Stimulated activated CD4-positive, alpha-beta T cell treated with anti-CD3 and anti-CD28 coated beads, Interleukin-12 subunit alpha, Interleukin-12 subunit beta, amount 100 ng/mL, for 4 hours (primary cell): Measurements from ENCODE around the gene DNAJB11.
"Not testable (repeated sequence)": the region's sequence is repeated elsewhere in the genome, so short reads cannot be mapped to it uniquely, and the experiment has no call there.

Experiments used
- DNase-seq: peaks from one replicate; pipeline ENCODE4 v3.0.0-alpha.2; 2020

DNAJB11 gene

DNA sequence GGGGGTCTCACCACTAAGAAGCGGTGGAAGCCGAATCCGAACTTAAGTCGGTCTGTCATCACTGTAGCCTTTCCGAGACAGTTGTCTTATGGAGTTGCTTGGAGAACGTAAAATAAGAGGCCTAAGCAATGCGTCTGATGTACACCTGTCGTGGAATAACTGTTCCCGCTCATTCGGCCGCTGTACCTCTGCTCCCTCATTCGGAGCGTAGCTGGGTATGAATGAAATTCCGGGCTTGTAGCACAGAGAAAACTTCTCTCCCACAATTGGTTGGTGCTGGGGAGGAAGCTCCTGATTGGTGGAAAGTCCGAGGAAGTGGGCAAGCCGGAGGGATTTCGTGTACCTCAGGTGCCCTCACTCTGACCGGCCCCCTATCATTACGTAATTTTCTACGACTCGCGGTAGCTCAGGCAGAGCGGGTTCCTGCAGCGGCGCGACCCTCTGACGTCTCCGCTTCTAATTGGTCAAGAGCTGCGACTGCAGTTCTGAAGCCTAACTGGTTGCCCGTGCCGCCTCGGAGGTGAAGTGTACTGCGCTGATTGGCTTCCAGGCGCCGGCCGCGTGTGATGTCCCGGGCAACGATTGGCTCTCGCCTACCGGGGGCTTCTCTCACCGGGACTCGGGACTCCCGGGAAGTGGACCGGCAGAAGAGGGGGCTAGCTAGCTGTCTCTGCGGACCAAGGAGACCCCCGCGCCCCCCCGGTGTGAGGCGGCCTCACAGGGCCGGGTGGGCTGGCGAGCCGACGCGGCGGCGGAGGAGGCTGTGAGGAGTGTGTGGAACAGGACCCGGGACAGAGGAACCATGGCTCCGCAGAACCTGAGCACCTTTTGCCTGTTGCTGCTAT is at the start of gene DNAJB11:
Gene DNAJB11 (plus strand): TSS at position 625 of the 845 bp plus-strand sequence. CDS start 178 bp downstream, at position 803.
- DNase-seq, result peak; percentile 96

DNA sequence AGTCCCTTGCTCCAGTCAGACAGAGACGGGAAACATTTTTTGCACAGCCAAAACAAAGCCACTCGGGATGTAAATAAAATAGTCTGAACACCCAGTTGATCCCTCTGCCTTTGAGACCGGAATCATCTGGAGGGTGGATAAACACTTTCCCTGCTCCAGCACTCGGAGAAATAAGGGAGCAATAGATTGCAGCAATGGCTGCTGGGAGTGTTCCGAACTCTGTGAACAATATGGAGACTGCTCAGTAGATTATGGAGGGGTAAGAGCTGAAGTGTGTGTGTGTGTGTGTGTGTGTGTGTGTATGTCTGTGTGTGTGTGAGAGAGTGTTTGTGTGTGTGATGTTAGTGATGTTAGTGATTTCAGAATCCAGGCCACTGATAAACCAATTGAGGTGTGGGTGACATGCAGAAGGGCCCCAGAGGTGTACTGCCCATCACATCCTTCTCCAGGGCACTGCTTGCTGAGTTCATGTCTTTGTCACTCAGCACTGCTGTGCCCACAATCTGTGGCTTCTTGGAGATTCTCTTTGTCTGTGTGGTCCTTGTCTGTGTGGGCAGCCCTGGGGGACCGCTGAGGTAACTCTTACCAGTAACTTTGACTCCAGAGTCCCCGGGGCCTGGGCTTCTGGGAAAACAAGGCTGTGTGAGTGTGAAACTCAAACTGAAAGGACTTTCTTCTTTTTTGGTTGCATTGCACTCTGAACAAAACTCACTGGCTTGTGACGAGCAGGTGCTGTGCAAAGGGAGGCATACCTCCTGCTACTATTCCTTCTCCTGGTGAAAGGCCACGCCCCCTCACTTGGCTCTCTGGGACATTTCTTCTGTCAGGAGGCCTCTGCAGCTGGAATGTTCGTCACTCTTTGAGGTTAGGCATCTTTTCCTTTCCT is 49.3 kb upstream of the DNAJB11 start:
- no peak for DNase-seq

DNA sequence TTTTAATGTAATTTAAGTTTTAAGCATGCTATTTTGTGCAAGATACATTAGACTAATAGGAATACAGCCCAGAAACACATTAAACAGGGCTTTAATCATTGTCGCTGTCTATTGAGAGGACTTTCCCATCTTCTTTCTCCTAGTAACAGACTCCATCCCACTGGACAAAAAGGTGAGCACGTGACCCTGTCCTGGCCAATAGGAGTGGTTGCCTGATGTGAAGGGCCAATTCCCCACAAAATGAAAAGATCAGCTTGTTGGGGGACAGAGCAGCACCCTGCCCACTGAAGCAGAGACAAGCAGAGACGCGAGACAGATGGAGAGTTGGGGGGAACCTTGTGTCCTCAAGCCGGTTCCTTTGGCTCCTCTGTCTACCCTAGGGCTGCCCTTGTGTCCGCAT is 47.5 kb upstream of the DNAJB11 start:
- DNase-seq, result no peak

DNA sequence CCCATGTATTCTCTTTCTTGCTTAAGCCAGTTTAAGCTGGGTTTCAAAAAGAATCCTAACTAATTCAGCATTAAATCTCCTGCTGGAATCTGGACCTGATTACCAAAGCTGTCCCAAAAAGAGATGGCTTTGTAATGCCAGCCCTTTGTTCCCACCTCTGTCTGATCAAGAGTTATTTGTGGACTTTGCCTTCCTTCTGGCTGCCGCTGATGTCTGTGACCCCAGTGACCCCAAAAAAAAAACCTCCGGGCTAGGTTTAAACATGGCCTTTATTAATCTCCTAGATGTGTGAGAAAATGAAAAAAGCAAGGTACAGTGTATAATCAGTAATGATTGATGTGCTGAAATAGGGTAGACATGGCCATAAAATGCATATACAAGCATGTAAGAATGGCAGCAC is 47.1 kb upstream of the DNAJB11 start:
- no peak for DNase-seq

- DNase-seq, result no peak
Observed at GRCh38 chr3:186524616-186525015, 45.9 kb upstream of the DNAJB11 start.

DNA sequence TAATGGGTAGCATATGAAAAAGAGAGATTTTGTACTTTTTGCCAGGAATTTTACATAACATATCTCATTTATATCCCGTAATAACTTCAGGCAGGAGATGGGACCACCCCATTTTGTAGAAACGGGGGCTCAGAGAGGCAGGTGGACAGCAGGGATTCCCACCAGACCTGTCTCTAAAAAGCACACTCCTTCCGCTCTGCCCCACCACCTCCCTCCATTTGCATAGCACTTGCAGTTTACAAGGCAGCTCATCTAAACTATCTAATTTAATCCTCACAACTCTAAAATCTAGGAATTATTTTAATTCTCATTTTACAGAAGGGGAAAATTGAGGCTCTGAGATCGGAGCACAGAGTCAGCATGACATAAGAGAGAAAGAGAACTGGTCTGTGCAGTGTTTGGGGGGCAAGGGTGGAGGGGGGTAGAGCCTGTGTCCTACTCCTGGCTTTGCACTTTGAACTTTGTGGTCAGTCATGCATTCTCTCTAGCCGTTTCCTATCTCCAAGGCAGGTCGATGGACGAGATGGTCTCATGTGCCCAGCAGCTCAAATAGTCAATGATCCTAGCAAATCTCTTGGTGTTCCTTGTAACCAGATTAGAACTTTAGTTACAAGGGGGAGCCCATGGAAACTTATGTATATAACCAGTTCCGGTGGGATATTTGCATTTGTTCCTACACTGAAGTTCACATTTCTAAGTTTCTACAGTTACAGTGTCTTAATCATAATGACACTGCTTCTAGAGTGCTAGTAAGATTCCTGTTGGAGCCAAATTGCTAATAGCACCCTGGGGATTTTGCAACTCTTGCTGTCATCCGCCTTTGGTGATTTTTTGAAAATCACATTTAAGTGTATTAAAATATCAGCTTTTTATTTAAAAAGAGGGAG is 44.9 kb upstream of the DNAJB11 start:
- no peak for DNase-seq

DNA sequence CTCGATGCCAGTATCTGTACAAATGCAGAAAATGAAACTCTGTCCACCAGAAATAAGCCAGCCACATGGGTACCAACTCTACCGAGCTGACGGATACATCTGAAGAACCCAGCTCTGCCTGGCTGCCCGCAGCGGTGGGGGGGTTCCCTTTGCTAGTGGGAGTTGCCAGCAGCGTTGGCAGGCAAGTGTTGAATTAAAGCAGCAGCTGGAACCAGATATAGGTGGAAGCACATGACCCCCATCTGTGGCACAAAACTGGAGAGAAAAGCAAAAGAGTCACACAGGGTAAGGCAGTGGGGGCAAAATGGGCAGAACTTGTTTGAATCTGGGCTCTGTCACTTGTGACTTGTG is 44.3 kb upstream of the DNAJB11 start:
- no peak for DNase-seq

GRCh38 chr3:186529201-186529999 is 41.1 kb upstream of the DNAJB11 start:
- DNase-seq, result no peak

DNA sequence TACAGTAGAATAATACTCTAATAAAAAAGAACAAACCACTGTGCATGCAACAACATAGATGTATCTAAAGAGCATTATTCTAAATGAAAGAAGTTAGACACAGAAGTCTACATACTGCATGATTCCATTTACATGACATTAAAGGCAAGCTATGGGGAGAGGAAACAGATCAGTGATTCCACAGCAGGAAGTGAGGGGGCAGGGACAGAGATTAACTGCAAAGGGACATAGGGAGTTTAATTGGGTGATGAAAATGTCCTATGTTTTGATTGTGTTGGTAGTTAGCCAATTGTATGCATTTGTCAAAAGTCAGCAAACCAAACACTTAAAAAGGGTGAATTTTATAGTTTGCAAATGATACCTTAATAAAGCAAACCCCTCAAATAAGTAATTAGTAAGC is 40.1 kb upstream of the DNAJB11 start:
- no peak for DNase-seq

DNA sequence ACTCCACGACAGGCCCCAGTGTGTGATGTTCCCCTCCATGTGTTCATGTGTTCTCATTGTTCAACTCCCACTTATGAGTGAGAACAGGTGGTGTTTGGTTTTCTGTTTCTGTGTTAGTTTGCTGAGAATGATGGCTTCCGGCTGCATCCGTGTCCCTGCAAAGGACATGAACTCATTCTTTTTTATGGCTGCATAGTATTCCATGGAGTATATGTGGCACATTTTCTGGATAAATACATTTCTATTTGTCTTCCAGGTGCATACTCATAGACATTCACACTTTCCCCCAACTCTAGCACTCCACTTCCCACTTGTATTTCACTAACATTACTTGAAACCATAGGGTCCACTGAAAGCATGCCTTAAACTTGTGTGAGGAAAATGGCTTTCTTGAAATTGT is 38.8 kb upstream of the DNAJB11 start:
- not testable (repeated sequence) for DNase-seq

GRCh38 chr3:186532598-186533072 is 37.9 kb upstream of the DNAJB11 start:
- no peak for DNase-seq

GRCh38 chr3:186534113-186534669 is 36.3 kb upstream of the DNAJB11 start:
- peak; percentile 26 for DNase-seq

GRCh38 chr3:186536883-186537844 is 33.4 kb upstream of the DNAJB11 start:
- DNase-seq, result no peak

DNA sequence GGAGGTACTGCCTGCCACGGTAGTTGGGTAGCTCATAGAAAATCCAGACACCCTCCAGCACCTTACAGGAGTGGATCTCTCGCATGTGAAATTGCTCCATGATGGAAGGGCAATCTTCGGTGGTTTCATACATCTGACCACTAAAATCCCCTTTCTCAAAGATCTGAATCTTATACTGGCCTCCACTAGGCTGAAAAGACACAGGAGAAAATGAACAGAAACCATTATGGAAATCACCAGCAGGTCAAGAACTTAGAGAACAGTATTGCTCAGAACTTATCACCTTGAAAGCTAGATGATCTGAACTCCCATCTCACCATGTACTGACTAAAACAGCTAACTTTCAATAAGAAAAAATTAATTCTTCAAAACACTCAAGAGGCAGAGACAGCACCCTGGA is 31.7 kb upstream of the DNAJB11 start:
- DNase-seq, result no peak

DNA sequence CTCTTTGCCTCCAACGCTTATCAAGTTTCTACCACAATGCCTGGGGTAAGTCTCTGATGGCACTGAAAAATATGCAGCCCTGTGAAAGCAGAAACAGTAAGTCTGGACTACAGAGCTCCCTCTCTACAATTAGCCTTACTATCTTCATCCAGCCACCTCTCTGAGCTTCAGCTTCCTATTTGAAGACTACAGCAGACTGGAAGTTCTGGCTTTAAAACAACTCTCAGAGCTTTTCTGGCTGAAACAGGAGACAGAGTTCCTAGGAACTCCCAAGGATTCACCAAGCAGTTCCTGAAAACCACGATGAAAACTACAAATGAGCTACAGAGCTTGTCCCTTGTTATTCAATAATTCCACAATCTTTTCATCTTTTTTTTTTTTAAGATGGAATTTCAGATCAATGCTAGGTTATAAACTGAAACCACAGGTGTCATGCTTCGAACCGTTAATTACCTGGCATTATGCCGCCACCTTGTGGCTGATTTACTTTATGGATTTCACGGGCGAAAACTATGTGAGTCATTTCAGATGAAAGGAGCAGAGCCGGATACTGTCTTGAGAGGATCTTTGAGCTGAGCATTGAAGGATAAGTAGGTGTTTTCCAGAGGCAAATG is 30.2 kb upstream of the DNAJB11 start:
- peak; percentile 72 for DNase-seq

GRCh38 chr3:186540835-186541226 is 29.7 kb upstream of the DNAJB11 start:
- no peak for DNase-seq

GRCh38 chr3:186544281-186544680 is 26.2 kb upstream of the DNAJB11 start, which contains the start of gene CRYGS:
TSS of gene CRYGS (minus strand) at chr3:186544380. CDS start at chr3:186544326, 54 bp downstream.
- DNase-seq, result no peak

DNA sequence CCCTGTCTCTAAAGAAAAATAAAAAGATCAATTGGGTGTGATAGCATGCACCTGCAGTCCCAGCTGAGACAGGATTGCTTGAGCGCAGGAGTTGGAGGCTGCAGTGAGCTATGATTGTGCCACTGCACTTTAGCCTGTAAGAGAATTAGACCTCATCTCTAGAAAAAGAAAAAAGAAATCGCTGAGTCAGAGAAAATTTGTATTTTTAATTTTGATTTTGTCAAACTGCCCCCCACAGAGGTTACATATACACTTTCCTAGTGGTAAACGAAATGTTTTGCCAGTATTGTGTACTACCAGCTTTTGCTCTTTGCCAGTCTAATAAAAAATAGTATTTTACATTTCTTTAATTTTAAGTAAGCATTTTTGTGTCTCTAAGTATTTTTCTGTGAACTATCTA is 21.0 kb upstream of the DNAJB11 start:
- no peak for DNase-seq

GRCh38 chr3:186551387-186551786 is 19.1 kb upstream of the DNAJB11 start:
- DNase-seq, result no peak
